HepG2 (cell line): ENCODE results near the gene TM2D3. TPM values are rescaled to one million over a fixed set of nuclear protein-coding genes. Genes with fewer than 3 reads are reported as not detected.
A peak's percentile ranks its signal among the peaks of the same experiment; 100 is the strongest.

ENCODE experiments used
- KMT2A ChIP-seq: sonication (generic); formaldehyde crosslinking; IDR thresholded peaks from 2 replicates; pipeline ENCODE4 v1.4.0; 2020; ENCODE audit warnings: missing genetic modification reagents
- MEIS1 ChIP-seq: sonication (generic); formaldehyde crosslinking; IDR thresholded peaks from 2 replicates; pipeline ENCODE4 v1.9.0; 2021; ENCODE audit warnings: mild to moderate bottlenecking, missing genetic modification reagents, moderate library complexity, borderline replicate concordance
- PBX3 ChIP-seq: sonication (generic); formaldehyde crosslinking; IDR thresholded peaks from 2 replicates; pipeline ENCODE4 v1.8.1; 2023; ENCODE audit warnings: missing genetic modification reagents, inconsistent platforms, borderline replicate concordance
- SOX6 ChIP-seq, 2 experiments: fragments of 450-650 bp in 1 of 2; sonication (generic) in 1 of 2; formaldehyde crosslinking in 1 of 2; IDR thresholded peaks; 2 replicates each; pipeline versions ENCODE4 v1.4.0 to v1.6.1; 2017 to 2020; ENCODE audit warnings: antibody characterized with exemption in 1 of 2, mild to moderate bottlenecking in 1 of 2, missing genetic modification reagents in 1 of 2
- TOE1 ChIP-seq: sonication (generic); formaldehyde crosslinking; IDR thresholded peaks from 2 replicates; pipeline ENCODE4 v1.4.0; 2020; ENCODE audit warnings: mild to moderate bottlenecking, missing genetic modification reagents
- ZNF580 ChIP-seq: IDR thresholded peaks from 2 replicates; pipeline ENCODE4 v1.6.1; 2016; ENCODE audit warnings: low read depth, borderline replicate concordance
- polyA plus RNA-seq, 8 experiments: library from polyadenylated mRNA; depleted of rRNA in 3 of 8; stranded (reverse) in 7 of 8; unstranded in 1 of 8; fragments of >200 nt; fragmentation: Illumina TruSeq in 4 of 8; extraction: Trizol in 4 of 8; gene quantifications; 2 replicates each; pipeline versions ENCODE4 v1.2.1 to v1.2.3, GENCODE V29; 2011 to 2016; ENCODE audit warnings: low read depth in 4 of 8, missing spikeins in 1 of 8, mixed read lengths in 1 of 8; ENCODE audit not compliant: insufficient read depth in 1 of 8
- total RNA-seq, 5 experiments: library from RNA; depleted of rRNA; stranded (reverse); fragments of >200 nt; fragmentation: Illumina TruSeq; extraction: Trizol; gene quantifications; 2 replicates each; pipeline ENCODE4 v1.2.3, GENCODE V29; 2016; ENCODE audit warnings: low read depth in 1 of 5
- TF ChIP-seq, protein P1 (sequence below): sonication (generic); formaldehyde crosslinking; conservative IDR thresholded peaks from 2 replicates; pipeline ENCODE4 v1.8.0; 2022; ENCODE audit warnings: low read depth, missing genetic modification reagents
- TF ChIP-seq, protein P2 (sequence below): sonication (generic); formaldehyde crosslinking; IDR thresholded peaks from 2 replicates; pipeline ENCODE4 v1.5.0; 2020; ENCODE audit warnings: missing genetic modification reagents
- TF ChIP-seq, protein P3 (sequence below): sonication (generic); formaldehyde crosslinking; IDR thresholded peaks from 2 replicates; pipeline ENCODE4 v1.4.0; 2020; ENCODE audit warnings: missing genetic modification reagents

TM2D3 gene
- total and polyA plus RNA-seq, 2 of the 13 experiments (the other 11 are each of a cell fraction or from before 2014, with no cell fraction given), result 31.1 to 72.7 TPM

DNA sequence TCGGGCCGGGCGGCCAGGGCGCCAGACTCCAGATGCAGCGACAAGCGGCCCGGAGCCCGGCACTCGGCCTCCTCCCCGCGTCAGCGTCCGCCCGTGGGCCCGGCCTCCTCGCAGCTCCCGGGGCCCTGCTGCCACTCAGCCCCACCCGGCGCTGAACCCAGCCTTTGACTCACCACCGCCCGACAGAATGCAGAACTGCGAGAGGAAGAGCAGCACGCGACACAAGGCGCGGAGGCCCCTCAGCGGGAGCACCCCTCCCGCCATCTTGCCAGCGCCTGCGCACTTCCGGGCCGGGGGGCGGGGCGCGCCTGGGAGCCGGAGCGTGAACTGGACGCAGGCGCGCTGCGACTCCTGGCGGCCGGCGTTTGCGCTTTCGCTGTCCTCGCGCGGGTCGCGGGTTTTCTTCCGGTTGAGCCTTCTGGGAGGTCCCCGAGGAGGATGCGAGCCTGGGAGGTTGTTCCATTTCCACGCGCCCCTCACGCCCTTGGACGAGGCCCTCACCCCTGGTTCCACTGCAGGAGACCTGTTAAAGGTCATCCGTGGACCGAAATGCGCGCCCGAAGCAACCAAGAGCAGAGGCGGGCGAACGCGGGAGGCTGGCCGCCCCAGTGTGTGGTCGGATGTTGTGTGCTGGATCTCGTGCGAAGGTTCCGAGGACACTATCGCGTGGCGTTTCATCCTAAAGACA lies at the start of gene TM2D3 (continued):
- TF ChIP-seq MEIS1, result peak; percentile 78
- TF ChIP-seq PBX3 (CRISPR knock-in tag), result 0 out of 2 replicates have a peak, but pooled peaks have one; percentile 32
- TF ChIP-seq ZNF580 (CRISPR knock-in tag), result no peak; the same call in 1 of the 2 replicates
- TF ChIP-seq TOE1, result no peak
- TF ChIP-seq, protein P1, sequence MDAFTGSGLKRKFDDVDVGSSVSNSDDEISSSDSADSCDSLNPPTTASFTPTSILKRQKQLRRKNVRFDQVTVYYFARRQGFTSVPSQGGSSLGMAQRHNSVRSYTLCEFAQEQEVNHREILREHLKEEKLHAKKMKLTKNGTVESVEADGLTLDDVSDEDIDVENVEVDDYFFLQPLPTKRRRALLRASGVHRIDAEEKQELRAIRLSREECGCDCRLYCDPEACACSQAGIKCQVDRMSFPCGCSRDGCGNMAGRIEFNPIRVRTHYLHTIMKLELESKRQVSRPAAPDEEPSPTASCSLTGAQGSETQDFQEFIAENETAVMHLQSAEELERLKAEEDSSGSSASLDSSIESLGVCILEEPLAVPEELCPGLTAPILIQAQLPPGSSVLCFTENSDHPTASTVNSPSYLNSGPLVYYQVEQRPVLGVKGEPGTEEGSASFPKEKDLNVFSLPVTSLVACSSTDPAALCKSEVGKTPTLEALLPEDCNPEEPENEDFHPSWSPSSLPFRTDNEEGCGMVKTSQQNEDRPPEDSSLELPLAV (CRISPR knock-in tag), result no peak
- peak; percentile 95; the same call in 1 of the 2 replicates for TF ChIP-seq KMT2A (CRISPR knock-in tag)
- TF ChIP-seq SOX6 (IDR thresholded peaks at IDR 0.05), result no peak
- peak; percentile 44; the same call in 1 of the 2 replicates for TF ChIP-seq SOX6 (CRISPR knock-in tag; IDR thresholded peaks at IDR 0.05)
- TF ChIP-seq, protein P2, sequence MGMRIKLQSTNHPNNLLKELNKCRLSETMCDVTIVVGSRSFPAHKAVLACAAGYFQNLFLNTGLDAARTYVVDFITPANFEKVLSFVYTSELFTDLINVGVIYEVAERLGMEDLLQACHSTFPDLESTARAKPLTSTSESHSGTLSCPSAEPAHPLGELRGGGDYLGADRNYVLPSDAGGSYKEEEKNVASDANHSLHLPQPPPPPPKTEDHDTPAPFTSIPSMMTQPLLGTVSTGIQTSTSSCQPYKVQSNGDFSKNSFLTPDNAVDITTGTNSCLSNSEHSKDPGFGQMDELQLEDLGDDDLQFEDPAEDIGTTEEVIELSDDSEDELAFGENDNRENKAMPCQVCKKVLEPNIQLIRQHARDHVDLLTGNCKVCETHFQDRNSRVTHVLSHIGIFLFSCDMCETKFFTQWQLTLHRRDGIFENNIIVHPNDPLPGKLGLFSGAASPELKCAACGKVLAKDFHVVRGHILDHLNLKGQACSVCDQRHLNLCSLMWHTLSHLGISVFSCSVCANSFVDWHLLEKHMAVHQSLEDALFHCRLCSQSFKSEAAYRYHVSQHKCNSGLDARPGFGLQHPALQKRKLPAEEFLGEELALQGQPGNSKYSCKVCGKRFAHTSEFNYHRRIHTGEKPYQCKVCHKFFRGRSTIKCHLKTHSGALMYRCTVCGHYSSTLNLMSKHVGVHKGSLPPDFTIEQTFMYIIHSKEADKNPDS, result no peak
- TF ChIP-seq, protein P3, sequence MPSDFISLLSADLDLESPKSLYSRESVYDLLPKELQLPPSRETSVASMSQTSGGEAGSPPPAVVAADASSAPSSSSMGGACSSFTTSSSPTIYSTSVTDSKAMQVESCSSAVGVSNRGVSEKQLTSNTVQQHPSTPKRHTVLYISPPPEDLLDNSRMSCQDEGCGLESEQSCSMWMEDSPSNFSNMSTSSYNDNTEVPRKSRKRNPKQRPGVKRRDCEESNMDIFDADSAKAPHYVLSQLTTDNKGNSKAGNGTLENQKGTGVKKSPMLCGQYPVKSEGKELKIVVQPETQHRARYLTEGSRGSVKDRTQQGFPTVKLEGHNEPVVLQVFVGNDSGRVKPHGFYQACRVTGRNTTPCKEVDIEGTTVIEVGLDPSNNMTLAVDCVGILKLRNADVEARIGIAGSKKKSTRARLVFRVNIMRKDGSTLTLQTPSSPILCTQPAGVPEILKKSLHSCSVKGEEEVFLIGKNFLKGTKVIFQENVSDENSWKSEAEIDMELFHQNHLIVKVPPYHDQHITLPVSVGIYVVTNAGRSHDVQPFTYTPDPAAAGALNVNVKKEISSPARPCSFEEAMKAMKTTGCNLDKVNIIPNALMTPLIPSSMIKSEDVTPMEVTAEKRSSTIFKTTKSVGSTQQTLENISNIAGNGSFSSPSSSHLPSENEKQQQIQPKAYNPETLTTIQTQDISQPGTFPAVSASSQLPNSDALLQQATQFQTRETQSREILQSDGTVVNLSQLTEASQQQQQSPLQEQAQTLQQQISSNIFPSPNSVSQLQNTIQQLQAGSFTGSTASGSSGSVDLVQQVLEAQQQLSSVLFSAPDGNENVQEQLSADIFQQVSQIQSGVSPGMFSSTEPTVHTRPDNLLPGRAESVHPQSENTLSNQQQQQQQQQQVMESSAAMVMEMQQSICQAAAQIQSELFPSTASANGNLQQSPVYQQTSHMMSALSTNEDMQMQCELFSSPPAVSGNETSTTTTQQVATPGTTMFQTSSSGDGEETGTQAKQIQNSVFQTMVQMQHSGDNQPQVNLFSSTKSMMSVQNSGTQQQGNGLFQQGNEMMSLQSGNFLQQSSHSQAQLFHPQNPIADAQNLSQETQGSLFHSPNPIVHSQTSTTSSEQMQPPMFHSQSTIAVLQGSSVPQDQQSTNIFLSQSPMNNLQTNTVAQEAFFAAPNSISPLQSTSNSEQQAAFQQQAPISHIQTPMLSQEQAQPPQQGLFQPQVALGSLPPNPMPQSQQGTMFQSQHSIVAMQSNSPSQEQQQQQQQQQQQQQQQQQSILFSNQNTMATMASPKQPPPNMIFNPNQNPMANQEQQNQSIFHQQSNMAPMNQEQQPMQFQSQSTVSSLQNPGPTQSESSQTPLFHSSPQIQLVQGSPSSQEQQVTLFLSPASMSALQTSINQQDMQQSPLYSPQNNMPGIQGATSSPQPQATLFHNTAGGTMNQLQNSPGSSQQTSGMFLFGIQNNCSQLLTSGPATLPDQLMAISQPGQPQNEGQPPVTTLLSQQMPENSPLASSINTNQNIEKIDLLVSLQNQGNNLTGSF (CRISPR knock-in tag), result 0 out of 2 replicates have a peak, but pooled peaks have one; percentile 32
